Fibroblast of pulmonary artery (primary cell): ENCODE measurements around the gene TMEM126A.
"Not testable (repeated sequence)": the region's sequence is repeated elsewhere in the genome, so short reads cannot be mapped to it uniquely, and the experiment has no call there.

Experiments used
- DNase-seq: peaks from one replicate; pipeline ENCODE4 v3.0.0-alpha.2; 2010; ENCODE audit warnings: low read depth
- H3K4me3 ChIP-seq: replicated peaks from 2 replicates; pipeline ENCODE4 v1.5.1; 2011; ENCODE audit warnings: low read depth, mild to moderate bottlenecking, control low read depth, low read length, moderate library complexity
- TF ChIP-seq, protein P1 (sequence below): IDR thresholded peaks from 2 replicates; pipeline ENCODE4 v1.5.1; 2011; ENCODE audit warnings: mild to moderate bottlenecking, control low read depth, low read length, inconsistent platforms; ENCODE audit errors: missing control alignments

The TMEM126A gene

DNA sequence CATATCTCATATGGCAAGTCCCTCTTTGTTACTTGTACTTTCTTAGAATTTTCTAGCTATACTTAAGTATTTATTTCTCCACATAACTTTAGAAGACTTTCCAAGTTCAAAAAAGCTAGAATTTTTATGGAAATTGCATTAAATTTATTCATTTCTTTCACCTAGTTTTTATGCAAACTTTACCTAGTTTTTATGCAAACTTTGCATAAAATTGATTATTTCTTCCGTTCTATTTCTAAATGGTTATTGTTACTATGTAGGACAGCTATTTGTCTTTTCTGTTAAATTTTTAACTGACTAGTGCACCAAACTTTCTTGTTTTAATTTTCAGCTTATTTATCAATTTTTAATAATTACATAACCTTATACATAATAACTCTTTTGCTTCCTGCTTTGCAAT is 20.4 kb downstream of the TMEM126A start:
- no peak overlapping the region for H3K4me3 ChIP-seq
- no peak for DNase-seq
- TF ChIP-seq, protein P1, sequence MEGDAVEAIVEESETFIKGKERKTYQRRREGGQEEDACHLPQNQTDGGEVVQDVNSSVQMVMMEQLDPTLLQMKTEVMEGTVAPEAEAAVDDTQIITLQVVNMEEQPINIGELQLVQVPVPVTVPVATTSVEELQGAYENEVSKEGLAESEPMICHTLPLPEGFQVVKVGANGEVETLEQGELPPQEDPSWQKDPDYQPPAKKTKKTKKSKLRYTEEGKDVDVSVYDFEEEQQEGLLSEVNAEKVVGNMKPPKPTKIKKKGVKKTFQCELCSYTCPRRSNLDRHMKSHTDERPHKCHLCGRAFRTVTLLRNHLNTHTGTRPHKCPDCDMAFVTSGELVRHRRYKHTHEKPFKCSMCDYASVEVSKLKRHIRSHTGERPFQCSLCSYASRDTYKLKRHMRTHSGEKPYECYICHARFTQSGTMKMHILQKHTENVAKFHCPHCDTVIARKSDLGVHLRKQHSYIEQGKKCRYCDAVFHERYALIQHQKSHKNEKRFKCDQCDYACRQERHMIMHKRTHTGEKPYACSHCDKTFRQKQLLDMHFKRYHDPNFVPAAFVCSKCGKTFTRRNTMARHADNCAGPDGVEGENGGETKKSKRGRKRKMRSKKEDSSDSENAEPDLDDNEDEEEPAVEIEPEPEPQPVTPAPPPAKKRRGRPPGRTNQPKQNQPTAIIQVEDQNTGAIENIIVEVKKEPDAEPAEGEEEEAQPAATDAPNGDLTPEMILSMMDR: no peak

DNA sequence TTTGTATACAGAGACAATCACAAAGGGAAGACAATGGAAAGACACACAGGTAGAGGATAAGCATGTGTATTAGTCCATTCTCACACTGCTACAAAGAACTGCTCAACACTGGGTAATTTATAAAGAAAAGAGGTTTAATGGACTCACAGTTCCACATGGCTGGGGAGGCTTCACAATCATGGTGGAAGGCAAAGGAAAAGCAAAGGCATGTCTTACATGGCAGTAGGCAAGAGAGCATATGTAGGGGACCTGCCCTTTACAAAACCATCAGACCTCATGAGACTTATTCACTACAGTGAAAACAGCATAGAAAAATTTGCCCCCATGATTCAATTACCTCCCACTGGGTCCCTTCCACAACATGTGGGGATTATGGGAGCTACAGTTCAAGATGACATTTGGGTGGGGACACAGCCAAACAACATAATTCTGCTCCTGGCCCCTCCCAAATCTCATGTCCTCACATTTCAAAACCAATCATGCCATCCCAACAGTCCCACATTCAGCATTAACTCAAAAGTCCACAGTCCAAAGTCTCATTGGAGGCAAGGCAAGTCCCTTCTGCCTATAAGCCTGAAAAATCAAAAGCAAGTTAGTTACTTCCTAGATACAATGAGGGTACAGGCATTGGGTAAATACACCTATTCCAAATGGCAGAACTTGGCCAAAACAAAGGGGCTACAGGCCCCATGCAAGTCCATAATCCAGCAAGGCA is 23.3 kb downstream of the TMEM126A start:
- DNase-seq, H3K4me3 ChIP-seq: not testable (repeated sequence)

DNA sequence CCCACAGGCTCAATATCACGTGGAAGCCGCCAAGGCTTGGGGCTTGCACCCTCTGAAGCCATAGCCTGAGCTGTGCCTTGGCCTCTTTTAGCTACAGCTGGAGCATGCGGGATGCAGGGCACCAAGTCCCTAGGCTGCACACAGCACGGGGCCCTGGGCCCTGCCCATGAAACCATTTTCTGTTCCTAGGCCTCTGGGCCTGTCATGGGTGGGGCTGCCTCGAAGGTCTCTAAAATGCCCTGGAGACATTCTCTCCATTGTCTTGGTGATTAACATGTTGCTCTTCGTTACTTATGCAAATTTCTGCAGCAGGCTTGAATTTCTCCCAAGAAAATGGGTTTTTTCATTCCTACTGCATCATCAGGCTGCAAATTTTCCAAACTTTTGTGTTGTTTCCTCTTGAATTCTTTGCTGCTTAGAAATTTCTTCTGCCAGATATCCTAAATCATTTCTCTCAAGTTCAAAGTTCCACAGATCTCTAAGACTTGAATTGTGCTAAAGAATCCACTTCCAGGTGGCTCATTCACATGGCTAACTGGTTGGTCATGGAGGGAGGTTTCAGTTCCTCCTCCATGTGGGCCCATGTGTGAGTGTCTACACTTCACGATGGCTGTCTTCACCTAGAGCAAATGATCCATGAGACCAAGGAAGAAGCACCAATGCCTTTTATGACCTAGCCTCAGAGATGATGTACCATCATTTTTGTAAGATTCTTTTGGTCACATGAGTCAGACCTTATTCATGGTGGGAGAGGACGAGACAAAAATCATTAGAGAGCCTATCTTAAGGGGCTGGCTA is 24.5 kb downstream of the TMEM126A start:
- TF ChIP-seq, protein P1: no peak
- no peak overlapping the region for H3K4me3 ChIP-seq
- no peak for DNase-seq

DNA sequence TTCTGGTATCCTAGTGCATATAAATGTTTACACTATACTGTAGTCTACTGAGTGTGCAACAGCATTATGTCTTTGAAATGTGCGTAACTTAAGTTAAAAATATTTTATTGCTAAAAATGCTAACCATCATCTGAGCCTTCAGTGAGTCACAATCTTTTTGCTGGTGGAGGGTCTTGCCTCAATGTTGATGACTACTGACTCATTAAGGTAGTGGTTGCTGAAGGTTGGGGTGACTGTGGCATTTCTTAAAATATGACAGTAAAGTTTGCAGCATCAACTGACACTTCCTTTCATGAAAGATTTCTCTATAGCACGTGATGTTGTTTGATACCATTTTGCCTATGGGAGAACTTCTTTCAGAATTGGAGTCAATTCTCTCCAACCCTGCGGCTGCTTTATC is 25.6 kb downstream of the TMEM126A start:
- TF ChIP-seq, protein P1: no peak
- H3K4me3 ChIP-seq: no peak overlapping the region
- DNase-seq: no peak

DNA sequence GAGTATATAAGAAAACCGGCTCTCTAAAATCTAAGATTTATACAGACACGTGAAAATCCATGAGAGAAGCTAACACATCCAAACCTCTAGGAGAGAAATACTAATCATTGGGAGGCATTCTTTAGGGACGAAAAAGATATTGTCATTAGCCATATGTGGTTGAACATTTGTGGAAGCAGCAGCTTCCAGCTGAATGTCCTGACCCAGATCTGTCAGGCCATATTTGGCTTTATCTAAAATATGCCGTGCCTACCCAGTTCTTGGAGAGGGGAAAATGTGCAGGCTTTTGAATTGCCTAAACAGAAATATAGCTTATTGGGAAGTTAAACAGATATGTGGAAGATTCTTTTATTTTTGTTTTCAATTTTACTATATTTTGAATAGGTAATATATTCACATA is 31.8 kb downstream of the TMEM126A start:
- TF ChIP-seq, protein P1: no peak
- H3K4me3 ChIP-seq: no peak overlapping the region
- no peak for DNase-seq

DNA sequence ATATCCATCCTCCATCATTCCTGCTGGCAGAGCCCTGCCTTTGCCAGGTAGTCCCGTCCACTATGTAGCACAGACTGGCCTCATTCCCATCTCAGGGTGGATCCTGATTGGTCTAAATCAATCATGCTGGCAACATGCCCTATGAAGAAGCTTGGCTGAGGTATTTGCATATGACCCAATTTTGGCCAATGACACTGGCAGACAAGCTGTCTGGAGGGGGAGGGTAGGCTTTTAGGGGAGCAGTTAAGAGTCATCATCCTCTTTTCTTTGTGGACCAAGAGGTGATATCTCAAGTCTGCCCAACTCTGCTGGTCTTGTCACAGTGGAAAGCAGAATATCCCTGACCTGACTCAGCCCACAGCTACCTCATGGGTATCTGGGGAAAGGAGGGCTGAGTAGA is 33.1 kb downstream of the TMEM126A start:
- TF ChIP-seq, protein P1: no peak
- no peak for DNase-seq

DNA sequence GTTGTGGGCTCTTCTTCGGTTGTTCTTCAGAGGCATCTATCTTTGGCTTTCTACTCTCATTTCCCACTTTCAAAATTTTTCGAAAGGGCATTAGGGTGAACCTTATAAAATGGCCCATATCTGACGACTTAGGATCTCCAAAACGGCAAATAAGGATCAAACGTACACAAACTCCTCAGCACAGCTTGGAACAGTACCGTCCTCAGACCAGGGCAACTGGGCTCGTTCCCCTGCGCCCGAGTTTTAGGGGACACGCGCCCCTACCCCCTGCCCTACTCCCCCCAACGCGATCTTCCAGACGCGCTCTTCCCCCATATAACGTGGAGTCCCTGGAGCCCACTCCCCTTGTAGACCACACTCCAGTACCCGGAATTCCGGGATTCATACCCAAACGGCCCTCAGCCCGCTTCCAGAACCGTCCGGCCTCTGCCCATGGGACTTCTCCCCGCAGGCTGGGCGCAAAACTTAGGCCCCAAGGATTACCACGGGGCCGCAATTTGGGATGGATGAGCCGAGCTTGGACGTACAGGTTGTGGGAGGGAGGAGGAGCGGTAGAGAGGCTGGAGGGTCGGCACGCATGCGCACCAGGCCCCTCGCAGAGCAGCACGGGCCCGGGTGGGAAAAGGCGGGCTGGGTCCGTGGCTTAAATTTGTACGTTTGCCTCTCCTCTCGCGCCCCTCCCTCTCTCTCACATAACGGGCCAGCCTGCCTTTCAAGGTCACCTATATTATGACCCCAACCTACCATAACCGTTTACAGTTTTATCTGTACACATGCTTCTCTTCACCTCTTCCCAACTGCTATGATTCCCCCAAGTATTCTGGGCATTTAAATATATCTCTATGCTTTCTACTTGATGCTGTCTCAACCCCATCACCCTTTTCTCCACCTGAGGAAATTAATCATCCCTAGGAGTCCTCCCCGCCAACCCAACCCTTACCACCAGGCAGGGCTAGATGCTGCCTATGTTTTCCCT is 34.9 kb downstream of the TMEM126A start:
- H3K4me3 ChIP-seq: peak overlapping the region; percentile 62
- TF ChIP-seq, protein P1: no peak
- peak; percentile 52 for DNase-seq

More for the DNA sequence above, 33.1 kb downstream of the TMEM126A start:
- H3K4me3 ChIP-seq: no peak overlapping the region
